ENCODE measurements around the gene PARP9. TPM values are rescaled to one million over a fixed set of nuclear protein-coding genes. Genes with fewer than 3 reads are reported as not detected.

Gene PARP9
- total RNA-seq, 1 experiment from 2014 or later = 1.8 TPM

DNA sequence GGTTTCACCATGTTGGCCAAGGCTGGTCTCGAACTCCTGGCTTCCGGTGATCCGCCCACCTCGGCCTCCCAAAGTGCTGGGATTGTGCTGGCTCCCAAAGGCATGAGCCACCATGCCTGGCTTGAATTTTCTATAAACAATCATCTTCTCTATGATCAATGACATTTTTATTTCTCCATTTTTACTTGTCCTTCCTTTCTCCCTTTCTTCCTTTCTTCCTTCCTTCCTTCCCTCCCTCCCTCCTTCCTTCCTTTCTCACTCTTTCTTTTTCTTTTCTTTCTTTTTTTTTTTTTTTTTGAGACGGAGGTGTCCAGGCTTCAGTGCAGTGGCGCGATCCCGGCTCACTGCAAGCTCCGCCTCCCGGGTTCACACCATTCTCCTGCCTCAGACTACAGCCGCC lies 40.8 kb downstream of the PARP9 start (continued):
- TF ChIP-seq, protein P1, sequence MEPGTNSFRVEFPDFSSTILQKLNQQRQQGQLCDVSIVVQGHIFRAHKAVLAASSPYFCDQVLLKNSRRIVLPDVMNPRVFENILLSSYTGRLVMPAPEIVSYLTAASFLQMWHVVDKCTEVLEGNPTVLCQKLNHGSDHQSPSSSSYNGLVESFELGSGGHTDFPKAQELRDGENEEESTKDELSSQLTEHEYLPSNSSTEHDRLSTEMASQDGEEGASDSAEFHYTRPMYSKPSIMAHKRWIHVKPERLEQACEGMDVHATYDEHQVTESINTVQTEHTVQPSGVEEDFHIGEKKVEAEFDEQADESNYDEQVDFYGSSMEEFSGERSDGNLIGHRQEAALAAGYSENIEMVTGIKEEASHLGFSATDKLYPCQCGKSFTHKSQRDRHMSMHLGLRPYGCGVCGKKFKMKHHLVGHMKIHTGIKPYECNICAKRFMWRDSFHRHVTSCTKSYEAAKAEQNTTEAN (CRISPR knock-in tag; IDR thresholded peaks at IDR 0.05) = no peak
- TF ChIP-seq, protein P2, sequence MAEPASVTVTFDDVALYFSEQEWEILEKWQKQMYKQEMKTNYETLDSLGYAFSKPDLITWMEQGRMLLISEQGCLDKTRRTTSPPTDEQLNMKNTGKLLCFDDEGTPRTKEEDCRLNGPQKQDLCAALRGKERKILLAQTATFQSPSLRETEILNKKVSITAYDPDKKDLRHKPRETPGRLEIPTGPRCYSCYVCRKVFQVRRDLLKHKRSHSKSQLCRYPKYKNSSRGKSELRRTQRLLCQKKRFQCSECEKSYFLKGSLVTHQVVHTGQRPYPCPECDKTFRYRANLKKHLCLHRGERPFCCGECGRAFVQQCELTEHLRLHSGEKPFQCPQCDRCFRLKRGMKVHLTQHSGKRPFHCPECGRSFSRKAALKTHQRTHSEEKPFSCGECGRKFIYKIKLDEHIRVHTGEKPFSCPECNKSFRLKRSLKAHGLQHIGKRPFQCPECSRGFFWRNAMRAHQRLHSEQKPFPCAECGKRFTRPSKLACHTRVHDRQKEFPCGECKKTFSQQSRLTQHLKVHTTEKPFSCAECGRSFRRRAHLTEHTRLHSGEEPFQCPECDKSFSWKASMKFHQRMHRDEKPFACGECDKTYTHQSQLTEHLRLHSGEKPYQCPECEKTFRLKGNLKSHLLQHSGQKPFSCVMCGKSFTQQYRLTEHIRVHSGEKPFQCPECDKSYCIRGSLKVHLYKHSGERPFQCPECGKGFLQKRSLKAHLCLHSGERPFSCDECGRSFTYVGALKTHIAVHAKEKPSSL (CRISPR knock-in tag; conservative IDR thresholded peaks at IDR 0.05) = no peak
- TF ChIP-seq, protein P3, sequence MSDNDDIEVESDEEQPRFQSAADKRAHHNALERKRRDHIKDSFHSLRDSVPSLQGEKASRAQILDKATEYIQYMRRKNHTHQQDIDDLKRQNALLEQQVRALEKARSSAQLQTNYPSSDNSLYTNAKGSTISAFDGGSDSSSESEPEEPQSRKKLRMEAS (CRISPR knock-in tag; IDR thresholded peaks at IDR 0.05) = no peak
- TF ChIP-seq, protein P4, sequence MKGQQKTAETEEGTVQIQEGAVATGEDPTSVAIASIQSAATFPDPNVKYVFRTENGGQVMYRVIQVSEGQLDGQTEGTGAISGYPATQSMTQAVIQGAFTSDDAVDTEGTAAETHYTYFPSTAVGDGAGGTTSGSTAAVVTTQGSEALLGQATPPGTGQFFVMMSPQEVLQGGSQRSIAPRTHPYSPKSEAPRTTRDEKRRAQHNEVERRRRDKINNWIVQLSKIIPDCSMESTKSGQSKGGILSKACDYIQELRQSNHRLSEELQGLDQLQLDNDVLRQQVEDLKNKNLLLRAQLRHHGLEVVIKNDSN (CRISPR knock-in tag; IDR thresholded peaks at IDR 0.05) = no peak
- TF ChIP-seq FOXP1 (CRISPR knock-in tag; IDR thresholded peaks at IDR 0.05; ENCODE audit: borderline replicate concordance) = no peak
- TF ChIP-seq, protein P5, sequence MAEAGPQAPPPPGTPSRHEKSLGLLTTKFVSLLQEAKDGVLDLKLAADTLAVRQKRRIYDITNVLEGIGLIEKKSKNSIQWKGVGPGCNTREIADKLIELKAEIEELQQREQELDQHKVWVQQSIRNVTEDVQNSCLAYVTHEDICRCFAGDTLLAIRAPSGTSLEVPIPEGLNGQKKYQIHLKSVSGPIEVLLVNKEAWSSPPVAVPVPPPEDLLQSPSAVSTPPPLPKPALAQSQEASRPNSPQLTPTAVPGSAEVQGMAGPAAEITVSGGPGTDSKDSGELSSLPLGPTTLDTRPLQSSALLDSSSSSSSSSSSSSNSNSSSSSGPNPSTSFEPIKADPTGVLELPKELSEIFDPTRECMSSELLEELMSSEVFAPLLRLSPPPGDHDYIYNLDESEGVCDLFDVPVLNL (CRISPR knock-in tag; IDR thresholded peaks at IDR 0.05; ENCODE audit: borderline replicate concordance, low read depth) = no peak
- no peak for TF ChIP-seq MXD4 (CRISPR knock-in tag; IDR thresholded peaks at IDR 0.05; ENCODE audit: borderline replicate concordance)
- no peak for TF ChIP-seq ZNF416 (CRISPR knock-in tag; IDR thresholded peaks at IDR 0.05)
- TF ChIP-seq, protein P6, sequence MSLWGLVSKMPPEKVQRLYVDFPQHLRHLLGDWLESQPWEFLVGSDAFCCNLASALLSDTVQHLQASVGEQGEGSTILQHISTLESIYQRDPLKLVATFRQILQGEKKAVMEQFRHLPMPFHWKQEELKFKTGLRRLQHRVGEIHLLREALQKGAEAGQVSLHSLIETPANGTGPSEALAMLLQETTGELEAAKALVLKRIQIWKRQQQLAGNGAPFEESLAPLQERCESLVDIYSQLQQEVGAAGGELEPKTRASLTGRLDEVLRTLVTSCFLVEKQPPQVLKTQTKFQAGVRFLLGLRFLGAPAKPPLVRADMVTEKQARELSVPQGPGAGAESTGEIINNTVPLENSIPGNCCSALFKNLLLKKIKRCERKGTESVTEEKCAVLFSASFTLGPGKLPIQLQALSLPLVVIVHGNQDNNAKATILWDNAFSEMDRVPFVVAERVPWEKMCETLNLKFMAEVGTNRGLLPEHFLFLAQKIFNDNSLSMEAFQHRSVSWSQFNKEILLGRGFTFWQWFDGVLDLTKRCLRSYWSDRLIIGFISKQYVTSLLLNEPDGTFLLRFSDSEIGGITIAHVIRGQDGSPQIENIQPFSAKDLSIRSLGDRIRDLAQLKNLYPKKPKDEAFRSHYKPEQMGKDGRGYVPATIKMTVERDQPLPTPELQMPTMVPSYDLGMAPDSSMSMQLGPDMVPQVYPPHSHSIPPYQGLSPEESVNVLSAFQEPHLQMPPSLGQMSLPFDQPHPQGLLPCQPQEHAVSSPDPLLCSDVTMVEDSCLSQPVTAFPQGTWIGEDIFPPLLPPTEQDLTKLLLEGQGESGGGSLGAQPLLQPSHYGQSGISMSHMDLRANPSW (CRISPR knock-in tag; conservative IDR thresholded peaks at IDR 0.05; ENCODE audit: low read depth) = no peak
- no peak for TF ChIP-seq RORB (CRISPR knock-in tag; IDR thresholded peaks at IDR 0.05)

DNA sequence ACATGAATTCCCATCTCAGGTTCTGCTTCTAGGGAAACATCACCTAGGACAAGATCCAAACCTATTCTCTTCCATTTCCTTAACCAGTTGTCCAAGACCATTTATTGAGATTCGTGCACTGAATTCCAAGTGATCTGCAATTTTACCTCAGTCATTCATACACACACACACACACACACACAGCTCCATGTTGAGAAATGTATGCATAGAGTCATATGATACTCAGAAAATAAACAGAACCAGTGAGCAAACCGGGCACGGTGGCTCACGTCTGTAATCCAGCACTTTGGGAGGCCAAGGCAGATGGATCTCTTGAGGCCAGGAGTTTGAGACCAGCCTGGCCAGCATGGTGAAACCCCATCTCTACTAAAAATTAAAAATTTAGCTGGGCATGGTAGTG lies 43.2 kb downstream of the PARP9 start:
- no peaks in the 10 kb centered on the region for H3K36me3 Mint-ChIP-seq
- H3K9me3 Mint-ChIP-seq = no peaks in the 10 kb centered on the region
- H3K27ac Mint-ChIP-seq = no peak overlapping the region
- H3K4me3 Mint-ChIP-seq = no peak overlapping the region
- ATAC-seq (no peak), DNase-seq (ENCODE audit: low spot score) (no peak)
- ChIA-PET POLR2A (no interaction called here), CTCF (no interaction called here)
- H3K27me3 Mint-ChIP-seq (ENCODE audit: low read depth) = peaks cover 5% of the 10 kb centered on the region; the same call in 1 of the 2 replicates
- H3K4me1 Mint-ChIP-seq = no peaks in the 10 kb centered on the region
- TF ChIP-seq, protein P6 (CRISPR knock-in tag; conservative IDR thresholded peaks at IDR 0.05; ENCODE audit: low read depth) = no peak
- TF ChIP-seq, protein P7, sequence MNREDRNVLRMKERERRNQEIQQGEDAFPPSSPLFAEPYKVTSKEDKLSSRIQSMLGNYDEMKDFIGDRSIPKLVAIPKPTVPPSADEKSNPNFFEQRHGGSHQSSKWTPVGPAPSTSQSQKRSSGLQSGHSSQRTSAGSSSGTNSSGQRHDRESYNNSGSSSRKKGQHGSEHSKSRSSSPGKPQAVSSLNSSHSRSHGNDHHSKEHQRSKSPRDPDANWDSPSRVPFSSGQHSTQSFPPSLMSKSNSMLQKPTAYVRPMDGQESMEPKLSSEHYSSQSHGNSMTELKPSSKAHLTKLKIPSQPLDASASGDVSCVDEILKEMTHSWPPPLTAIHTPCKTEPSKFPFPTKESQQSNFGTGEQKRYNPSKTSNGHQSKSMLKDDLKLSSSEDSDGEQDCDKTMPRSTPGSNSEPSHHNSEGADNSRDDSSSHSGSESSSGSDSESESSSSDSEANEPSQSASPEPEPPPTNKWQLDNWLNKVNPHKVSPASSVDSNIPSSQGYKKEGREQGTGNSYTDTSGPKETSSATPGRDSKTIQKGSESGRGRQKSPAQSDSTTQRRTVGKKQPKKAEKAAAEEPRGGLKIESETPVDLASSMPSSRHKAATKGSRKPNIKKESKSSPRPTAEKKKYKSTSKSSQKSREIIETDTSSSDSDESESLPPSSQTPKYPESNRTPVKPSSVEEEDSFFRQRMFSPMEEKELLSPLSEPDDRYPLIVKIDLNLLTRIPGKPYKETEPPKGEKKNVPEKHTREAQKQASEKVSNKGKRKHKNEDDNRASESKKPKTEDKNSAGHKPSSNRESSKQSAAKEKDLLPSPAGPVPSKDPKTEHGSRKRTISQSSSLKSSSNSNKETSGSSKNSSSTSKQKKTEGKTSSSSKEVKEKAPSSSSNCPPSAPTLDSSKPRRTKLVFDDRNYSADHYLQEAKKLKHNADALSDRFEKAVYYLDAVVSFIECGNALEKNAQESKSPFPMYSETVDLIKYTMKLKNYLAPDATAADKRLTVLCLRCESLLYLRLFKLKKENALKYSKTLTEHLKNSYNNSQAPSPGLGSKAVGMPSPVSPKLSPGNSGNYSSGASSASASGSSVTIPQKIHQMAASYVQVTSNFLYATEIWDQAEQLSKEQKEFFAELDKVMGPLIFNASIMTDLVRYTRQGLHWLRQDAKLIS (CRISPR knock-in tag; IDR thresholded peaks at IDR 0.05; ENCODE audit: borderline replicate concordance) = no peak
- TF ChIP-seq, protein P8, sequence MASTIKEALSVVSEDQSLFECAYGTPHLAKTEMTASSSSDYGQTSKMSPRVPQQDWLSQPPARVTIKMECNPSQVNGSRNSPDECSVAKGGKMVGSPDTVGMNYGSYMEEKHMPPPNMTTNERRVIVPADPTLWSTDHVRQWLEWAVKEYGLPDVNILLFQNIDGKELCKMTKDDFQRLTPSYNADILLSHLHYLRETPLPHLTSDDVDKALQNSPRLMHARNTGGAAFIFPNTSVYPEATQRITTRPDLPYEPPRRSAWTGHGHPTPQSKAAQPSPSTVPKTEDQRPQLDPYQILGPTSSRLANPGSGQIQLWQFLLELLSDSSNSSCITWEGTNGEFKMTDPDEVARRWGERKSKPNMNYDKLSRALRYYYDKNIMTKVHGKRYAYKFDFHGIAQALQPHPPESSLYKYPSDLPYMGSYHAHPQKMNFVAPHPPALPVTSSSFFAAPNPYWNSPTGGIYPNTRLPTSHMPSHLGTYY (CRISPR knock-in tag; IDR thresholded peaks at IDR 0.05) = no peak
- TF ChIP-seq NFYB (CRISPR knock-in tag; conservative IDR thresholded peaks at IDR 0.05; ENCODE audit: low read depth) (no peak), CREM (CRISPR knock-in tag; IDR thresholded peaks at IDR 0.05) (no peak), OVOL2 (CRISPR knock-in tag; IDR thresholded peaks at IDR 0.05; ENCODE audit: borderline replicate concordance) (no peak), ZNF396 (CRISPR knock-in tag; IDR thresholded peaks at IDR 0.05; ENCODE audit: borderline replicate concordance) (no peak), MXD4 (CRISPR knock-in tag; IDR thresholded peaks at IDR 0.05; ENCODE audit: borderline replicate concordance) (no peak), SOX15 (CRISPR knock-in tag; IDR thresholded peaks at IDR 0.05) (no peak)
- TF ChIP-seq, protein P1 (CRISPR knock-in tag; IDR thresholded peaks at IDR 0.05) = no peak

Data from WTC11 (cell line).